Vagina (tissue), 2 donors: ENCODE results near the gene CAST.

Experiments
- POLR2A ChIP-seq, 2 donors: fragments of 450-650 bp; IDR thresholded peaks; one replicate each; pipeline ENCODE4 v1.6.1; 2017; ENCODE audit warnings: antibody characterized with exemption in 2 of 2, mild to moderate bottlenecking in 2 of 2, moderate library complexity in 2 of 2
- POLR2AphosphoS5 ChIP-seq, 2 donors: sonication (generic); formaldehyde crosslinking; IDR thresholded peaks; one replicate each; pipeline ENCODE4 v1.9.0; 2017; ENCODE audit warnings: antibody characterized with exemption in 2 of 2, mild to moderate bottlenecking in 2 of 2, low read depth in 1 of 2; ENCODE audit not compliant: insufficient read depth in 1 of 2
- TF ChIP-seq, protein P1 (sequence below), 3 experiments: fragments of 450-650 bp in 2 of 3; fragments of 200-600 bp in 1 of 3; sonication (generic) in 1 of 3; IDR thresholded peaks; one replicate each; pipeline ENCODE4 v1.5.1; 2017 to 2019; ENCODE audit warnings: antibody characterized with exemption in 3 of 3, mild to moderate bottlenecking in 2 of 3, moderate library complexity in 2 of 3

DNA sequence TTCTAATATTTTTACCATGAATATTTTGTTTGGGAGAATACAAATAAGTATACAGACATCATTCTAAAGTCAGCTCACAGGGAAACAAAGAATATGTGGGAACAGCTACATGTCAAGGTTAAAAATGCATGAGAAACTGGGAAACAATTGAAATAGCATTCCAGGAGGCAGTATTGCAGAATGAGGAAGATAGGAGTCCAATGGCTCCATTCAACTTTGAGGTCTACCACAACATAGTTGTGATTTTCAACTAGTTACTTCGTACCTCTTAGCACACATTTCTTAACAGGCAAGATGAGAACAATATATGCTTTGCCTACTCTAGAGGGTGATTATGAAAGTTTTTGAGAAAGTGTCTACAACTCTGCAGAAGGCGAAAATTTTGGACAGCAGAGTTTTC, 35.2 kb upstream of the CAST start:
- TF ChIP-seq, protein P1, sequence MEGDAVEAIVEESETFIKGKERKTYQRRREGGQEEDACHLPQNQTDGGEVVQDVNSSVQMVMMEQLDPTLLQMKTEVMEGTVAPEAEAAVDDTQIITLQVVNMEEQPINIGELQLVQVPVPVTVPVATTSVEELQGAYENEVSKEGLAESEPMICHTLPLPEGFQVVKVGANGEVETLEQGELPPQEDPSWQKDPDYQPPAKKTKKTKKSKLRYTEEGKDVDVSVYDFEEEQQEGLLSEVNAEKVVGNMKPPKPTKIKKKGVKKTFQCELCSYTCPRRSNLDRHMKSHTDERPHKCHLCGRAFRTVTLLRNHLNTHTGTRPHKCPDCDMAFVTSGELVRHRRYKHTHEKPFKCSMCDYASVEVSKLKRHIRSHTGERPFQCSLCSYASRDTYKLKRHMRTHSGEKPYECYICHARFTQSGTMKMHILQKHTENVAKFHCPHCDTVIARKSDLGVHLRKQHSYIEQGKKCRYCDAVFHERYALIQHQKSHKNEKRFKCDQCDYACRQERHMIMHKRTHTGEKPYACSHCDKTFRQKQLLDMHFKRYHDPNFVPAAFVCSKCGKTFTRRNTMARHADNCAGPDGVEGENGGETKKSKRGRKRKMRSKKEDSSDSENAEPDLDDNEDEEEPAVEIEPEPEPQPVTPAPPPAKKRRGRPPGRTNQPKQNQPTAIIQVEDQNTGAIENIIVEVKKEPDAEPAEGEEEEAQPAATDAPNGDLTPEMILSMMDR (IDR thresholded peaks at IDR 0.05): no peak
- no peak for TF ChIP-seq POLR2A (IDR thresholded peaks at IDR 0.05)
- no peak for TF ChIP-seq POLR2AphosphoS5 (IDR thresholded peaks at IDR 0.05; ENCODE audit: insufficient read depth in 1 of 2, low read depth in 1 of 2)
